C1 segment of cervical spinal cord (tissue), 14 donors: Measurements from ENCODE around the gene PRKCSH.

Experiments
- DNase-seq, 14 donors: peaks; one replicate each; lab custom pipeline; 2025; lab: John Stamatoyannopoulos, UW

Gene PRKCSH

GRCh38 chr19:11499220-11499726 is 63.8 kb downstream of the PRKCSH start:
- DNase-seq: no peak

- no peak for DNase-seq
These were observed 64.5 kb downstream of the PRKCSH start for GRCh38 chr19:11499890-11500420.
